Astrocyte of the cerebellum (primary cell): ENCODE data around the gene UBE2D2.

Experiments
- DNase-seq: peaks from one replicate; pipeline ENCODE4 v3.0.0-alpha.2; 2011; ENCODE audit warnings: low read depth
- H3K4me3 ChIP-seq: 2 replicates; pipeline ENCODE4 v1.5.1; 2011; ENCODE audit warnings: mild to moderate bottlenecking, low read depth, low read length, moderate library complexity
- CTCF ChIP-seq: IDR thresholded peaks from 2 replicates; pipeline ENCODE4 v1.5.1; 2012; ENCODE audit warnings: low read length, low read depth, moderate library complexity, mild to moderate bottlenecking; ENCODE audit errors: missing control alignments
- in situ Hi-C: cut with HindIII; loops from 2 replicates; pipeline ENCODE4 v1.10.0; 2017; ENCODE audit warnings: low sequenced_read_pairs

The UBE2D2 gene

GRCh38 chr5:139652788-139653241, 91.7 kb downstream of the UBE2D2 start:
- peak overlapping the region; percentile 90 for H3K4me3 ChIP-seq
- no peak for TF ChIP-seq CTCF
- DNase-seq = no peak
- in situ Hi-C loops = no loop called here

- no peak for DNase-seq
- TF ChIP-seq CTCF = no peak
- in situ Hi-C loops = no loop called here
- no peak overlapping the region for H3K4me3 ChIP-seq
Measured at GRCh38 chr5:139653616-139654015, 92.5 kb downstream of the UBE2D2 start.

DNA sequence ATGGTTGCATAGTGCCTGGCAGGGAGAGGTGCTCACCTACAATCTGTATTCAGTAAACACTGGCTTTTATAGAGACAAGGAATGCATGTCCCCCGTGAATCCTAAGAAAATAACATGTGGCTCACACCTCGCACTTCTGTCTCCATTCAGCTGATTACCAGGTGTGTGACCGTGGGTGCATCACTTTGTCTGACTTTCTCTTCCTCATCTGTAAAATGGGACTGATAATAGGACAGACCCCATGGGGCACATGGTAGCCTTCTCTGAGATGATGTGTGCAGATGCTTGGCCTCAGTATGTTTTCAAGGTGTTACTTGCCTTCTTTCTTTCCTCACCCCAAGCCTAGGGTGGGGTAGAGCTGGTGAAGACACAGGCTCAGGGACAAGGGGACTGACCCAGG, 93.3 kb downstream of the UBE2D2 start:
- no peak overlapping the region for H3K4me3 ChIP-seq
- no peak for TF ChIP-seq CTCF
- in situ Hi-C loops = no loop called here
- no peak for DNase-seq

- no peak overlapping the region for H3K4me3 ChIP-seq
- in situ Hi-C loops = no loop called here
- DNase-seq = no peak
- TF ChIP-seq CTCF = no peak
Measured at GRCh38 chr5:139654871-139655491, 93.8 kb downstream of the UBE2D2 start.

DNA sequence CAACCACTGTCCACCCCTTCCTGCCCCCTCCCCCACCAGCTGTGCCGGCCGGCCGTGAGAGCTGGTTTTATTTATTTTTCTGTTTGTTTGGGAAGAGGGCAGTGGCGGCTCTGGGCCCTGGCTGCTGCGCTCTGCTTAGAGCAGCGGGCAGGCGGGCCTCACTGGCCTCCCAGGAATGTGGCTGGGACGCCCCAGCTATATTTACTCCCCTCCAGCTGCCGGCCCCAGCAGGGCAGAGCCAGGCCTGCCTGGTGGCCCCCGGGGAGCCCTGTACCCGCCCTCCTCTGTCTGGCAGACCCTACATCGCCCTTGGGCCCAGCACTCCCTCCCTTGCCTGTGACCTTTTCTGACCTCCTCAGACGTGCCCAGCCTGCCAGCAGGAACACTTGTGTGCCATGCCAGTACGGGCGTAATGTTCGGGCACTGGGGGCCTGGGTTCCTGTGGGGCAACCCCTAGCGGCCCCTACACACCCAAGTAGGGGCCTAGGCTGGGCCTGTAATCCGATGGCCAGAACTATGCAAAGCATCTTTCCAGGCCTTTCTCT, 94.7 kb downstream of the UBE2D2 start:
- DNase-seq = no peak
- in situ Hi-C loops = no loop called here
- TF ChIP-seq CTCF = no peak
- H3K4me3 ChIP-seq = no peak overlapping the region

GRCh38 chr5:139657363-139658321, 96.5 kb downstream of the UBE2D2 start:
- DNase-seq = no peak
- TF ChIP-seq CTCF = no peak
- in situ Hi-C loops = no loop called here
- no peak overlapping the region for H3K4me3 ChIP-seq
